WI38 (cell line): ENCODE results near the gene RBFOX2.

Source experiments
- H3K4me3 ChIP-seq: 2 replicates; pipeline ENCODE4 v1.5.1; 2011; ENCODE audit warnings: low read depth, mild to moderate bottlenecking, control low read depth, low read length
- CTCF ChIP-seq: IDR thresholded peaks from 2 replicates; pipeline ENCODE4 v1.5.1; 2012; ENCODE audit warnings: low read depth, mild to moderate bottlenecking, control low read depth, low read length

Gene RBFOX2

GRCh38 chr22:35900483-35901168, 128.0 kb downstream of the RBFOX2 start:
- no peak for TF ChIP-seq CTCF
- H3K4me3 ChIP-seq: no peak overlapping the region

DNA sequence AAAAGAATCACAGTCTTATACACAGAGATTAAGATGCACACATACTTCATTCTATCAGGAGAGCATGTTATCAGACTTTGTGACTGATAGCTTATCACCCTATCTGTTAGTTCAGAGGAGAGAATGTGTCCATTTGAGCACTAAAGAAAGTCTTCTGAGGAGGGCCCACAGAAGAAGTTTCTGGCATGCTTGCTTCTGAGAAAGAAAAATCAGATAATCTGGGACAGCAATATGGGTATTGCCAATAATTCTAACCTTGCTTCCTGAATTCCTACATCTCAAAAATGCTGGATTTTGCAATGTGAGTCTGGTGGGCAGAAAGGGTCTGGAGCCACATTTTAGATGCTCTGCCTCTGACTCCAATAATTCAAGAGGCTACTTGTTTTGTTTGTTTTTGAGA, 128.9 kb downstream of the RBFOX2 start:
- H3K4me3 ChIP-seq: no peak overlapping the region
- no peak for TF ChIP-seq CTCF

GRCh38 chr22:35896111-35896705, 132.4 kb downstream of the RBFOX2 start:
- H3K4me3 ChIP-seq: no peak overlapping the region

DNA sequence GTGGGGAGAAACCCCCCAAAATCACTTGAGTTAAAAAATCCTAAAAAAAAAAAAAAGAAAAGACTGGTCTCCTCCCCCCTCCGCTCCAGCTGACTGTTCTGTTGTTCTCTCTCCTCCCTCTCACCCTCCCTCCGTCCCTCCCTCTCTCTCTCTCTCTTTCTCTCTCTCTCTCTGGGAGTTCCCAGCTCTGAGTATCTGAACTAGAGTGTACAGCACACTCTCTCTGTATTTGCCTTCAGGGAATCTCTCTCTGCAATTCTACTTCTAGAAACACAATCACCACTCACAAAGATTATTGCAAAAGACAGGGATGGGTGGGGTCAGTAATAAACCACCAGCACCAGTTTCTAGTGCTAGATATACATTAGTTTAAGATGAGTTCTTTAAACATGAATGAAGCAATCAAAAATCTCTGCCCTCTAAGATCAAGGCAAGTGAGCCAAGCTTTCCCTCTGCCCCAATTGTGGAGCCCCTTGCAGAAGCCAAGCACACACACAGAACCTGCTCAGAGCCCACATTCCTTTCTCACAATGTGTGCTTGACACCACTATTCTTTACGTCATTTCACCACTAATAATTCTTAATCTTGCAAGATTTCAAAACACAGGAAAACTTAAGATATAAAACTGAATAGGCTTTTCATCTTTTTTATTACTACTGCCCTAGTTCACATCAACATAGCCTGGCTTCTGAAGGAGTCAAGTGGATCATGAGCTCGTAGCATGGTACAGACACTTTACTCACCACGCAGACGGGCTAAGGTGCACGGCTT, 133.5 kb downstream of the RBFOX2 start:
- TF ChIP-seq CTCF: no peak
- no peak overlapping the region for H3K4me3 ChIP-seq

More at GRCh38 chr22:35896111-35896705, 132.4 kb downstream of the RBFOX2 start:
- TF ChIP-seq CTCF: no peak

GRCh38 chr22:35894464-35894878, 134.2 kb downstream of the RBFOX2 start:
- H3K4me3 ChIP-seq: no peak overlapping the region
- no peak for TF ChIP-seq CTCF

DNA sequence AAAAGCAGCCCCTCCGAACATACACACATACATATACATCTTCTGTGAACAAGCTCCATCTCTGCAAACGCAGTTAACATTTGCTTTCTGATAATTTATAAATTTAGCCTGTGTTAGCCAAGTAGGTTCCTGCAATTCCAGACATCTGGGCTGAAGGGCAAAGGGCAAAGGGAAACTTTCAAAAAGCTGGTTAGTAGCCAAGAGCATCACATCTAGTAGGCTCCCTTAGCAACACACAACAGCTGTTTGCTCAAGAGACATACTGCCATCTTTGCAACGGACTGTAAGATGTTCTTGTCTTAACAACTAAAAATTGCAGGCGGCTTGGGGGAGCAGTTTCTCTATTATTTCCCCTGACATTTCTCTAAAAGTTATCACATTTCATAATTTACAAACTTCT, 134.9 kb downstream of the RBFOX2 start:
- H3K4me3 ChIP-seq: no peak overlapping the region
- no peak for TF ChIP-seq CTCF

DNA sequence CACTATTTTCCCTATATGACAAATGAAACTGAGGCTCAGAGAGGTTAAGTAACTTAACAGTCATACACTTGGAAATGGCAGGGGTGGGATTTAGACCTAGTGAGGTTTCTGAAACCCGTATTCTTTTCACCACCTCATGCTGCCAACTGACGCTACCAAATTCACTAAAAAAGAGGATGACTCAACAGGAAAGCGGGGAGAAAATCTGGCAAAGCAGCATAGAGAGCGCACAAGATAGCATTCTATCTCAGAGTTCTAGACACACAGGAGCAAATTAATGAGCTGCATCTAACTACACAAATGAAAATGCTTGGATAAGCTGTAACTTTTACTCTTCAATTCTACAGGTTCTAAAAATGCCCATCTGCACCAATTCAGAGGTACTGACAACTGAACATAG, 136.4 kb downstream of the RBFOX2 start:
- no peak overlapping the region for H3K4me3 ChIP-seq
- no peak for TF ChIP-seq CTCF
